Fibroblast of pulmonary artery (primary cell): ENCODE measurements around the gene PTPN14.

Experiments
- DNase-seq: peaks from one replicate; pipeline ENCODE4 v3.0.0-alpha.2; 2010; ENCODE audit warnings: low read depth
- H3K4me3 ChIP-seq: replicated peaks from 2 replicates; pipeline ENCODE4 v1.5.1; 2011; ENCODE audit warnings: low read depth, mild to moderate bottlenecking, control low read depth, low read length, moderate library complexity
- TF ChIP-seq, protein P1 (sequence below): IDR thresholded peaks from 2 replicates; pipeline ENCODE4 v1.5.1; 2011; ENCODE audit warnings: mild to moderate bottlenecking, control low read depth, low read length, inconsistent platforms; ENCODE audit errors: missing control alignments

The PTPN14 gene

DNA sequence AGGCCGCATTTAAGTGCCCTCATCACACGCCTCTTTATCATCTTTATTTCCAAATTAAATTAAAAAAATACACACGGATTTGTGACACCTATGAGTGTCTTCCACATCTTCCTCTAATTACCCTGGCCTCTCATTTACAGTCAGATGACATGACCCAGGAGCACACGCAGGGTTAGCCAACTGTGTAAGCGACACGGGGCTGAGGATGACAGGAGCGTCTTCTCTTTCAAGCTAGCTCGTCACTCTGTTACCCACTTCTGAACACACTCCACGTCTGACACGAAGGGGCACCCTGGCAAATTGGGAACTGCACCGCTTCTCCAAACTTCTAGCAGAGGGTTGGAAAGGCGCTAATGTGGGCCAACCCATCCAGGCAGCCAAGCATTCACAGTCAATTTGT, 158.3 kb downstream of the PTPN14 start:
- TF ChIP-seq, protein P1, sequence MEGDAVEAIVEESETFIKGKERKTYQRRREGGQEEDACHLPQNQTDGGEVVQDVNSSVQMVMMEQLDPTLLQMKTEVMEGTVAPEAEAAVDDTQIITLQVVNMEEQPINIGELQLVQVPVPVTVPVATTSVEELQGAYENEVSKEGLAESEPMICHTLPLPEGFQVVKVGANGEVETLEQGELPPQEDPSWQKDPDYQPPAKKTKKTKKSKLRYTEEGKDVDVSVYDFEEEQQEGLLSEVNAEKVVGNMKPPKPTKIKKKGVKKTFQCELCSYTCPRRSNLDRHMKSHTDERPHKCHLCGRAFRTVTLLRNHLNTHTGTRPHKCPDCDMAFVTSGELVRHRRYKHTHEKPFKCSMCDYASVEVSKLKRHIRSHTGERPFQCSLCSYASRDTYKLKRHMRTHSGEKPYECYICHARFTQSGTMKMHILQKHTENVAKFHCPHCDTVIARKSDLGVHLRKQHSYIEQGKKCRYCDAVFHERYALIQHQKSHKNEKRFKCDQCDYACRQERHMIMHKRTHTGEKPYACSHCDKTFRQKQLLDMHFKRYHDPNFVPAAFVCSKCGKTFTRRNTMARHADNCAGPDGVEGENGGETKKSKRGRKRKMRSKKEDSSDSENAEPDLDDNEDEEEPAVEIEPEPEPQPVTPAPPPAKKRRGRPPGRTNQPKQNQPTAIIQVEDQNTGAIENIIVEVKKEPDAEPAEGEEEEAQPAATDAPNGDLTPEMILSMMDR = no peak
- no peak overlapping the region for H3K4me3 ChIP-seq
- DNase-seq = no peak

DNA sequence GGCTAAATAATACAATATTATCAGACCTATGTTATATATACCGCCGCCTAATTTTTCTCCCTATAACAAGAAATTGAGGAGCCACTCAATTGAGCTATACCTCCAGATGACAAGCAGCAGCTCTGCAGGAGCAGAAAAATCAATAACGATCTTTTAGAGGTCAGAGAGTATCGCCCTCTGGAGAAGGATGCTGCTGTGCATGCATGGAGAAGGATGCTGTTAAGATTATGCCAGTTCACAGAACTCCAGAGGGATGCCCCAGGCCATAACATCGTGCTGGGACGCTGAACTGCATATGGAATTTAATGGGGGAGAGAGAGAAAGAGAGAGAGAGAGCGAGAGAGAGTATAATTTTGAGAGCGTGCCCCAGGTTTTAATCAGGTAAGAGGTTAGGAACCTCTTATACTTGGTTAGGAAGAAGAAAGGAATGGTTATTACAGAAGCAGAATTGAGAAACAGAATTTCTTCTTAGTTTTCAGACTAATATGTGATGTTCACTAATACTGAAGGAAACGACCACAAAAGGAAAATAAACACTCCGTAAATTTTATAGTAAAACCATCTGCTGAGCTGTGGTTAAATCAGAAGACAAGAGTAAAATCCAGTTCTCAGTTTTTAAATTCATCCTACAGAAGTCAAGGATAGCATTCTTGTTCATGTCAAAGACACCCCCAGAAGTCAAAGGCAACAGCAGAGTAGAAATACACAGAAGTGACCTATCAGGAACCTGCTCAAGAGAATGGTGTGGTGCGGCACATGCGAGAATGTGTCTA, 159.3 kb downstream of the PTPN14 start:
- TF ChIP-seq, protein P1 = no peak
- no peak overlapping the region for H3K4me3 ChIP-seq
- no peak for DNase-seq

DNA sequence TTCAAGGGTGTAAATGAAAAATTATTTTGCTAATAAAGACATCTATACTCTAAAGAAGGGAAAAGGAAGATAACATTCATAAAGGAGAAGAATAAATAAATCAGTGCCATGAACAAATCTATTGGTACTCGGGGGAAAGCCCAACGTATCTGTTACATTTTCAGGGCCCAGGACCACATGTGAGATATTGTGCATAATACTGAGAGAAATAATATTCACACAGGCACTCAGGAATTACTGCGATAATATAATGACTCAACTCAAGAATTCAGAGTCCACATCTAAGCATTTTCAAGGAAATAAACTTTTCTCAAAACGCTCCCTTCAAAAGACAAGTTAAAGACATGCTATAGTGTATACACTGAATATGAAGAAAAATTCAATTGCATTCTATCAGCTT, 161.7 kb downstream of the PTPN14 start:
- DNase-seq = no peak
- no peak overlapping the region for H3K4me3 ChIP-seq
- TF ChIP-seq, protein P1 = no peak

DNA sequence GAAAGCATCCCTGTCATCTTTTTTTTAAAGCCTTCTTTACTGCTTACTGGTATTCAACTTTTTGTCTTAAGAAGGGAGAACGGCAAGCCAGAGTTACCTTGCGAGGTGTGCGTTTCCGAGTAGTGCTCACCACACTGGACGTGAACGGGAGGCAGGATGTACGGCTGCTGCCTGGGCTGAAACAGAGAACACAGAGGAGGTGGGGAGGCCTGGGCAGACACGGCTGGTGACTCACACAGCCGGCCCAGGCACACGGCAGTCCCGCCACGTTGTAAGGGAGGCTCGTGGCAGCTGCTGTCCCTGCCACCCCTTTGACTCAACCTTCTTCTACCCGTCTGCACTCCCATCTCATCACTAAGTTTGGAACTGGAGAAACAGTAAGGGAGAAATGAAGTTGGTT, 164.7 kb downstream of the PTPN14 start:
- peak; percentile 48 for DNase-seq
- TF ChIP-seq, protein P1 = no peak
- H3K4me3 ChIP-seq = no peak overlapping the region

DNA sequence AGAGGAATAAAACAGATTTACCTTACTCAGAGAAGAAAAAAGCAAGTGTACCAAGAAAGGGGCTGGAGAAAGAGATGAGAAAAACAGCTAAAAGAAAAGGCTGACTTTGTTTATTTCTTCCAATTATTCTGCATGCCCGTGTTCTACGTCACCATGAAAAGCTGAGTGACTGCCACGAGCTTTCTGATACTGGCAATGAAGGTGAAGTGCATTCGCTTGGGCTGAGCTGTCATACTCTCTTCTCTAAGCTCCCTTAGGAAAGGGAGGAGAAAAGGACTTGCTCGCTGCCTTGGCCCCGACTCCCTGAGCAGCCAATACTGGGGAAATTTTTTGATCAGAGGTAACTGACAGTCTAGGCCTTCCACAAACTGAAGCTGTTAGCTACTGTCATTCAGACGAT, 165.1 kb downstream of the PTPN14 start:
- no peak for DNase-seq
- no peak overlapping the region for H3K4me3 ChIP-seq
- TF ChIP-seq, protein P1 = no peak

DNA sequence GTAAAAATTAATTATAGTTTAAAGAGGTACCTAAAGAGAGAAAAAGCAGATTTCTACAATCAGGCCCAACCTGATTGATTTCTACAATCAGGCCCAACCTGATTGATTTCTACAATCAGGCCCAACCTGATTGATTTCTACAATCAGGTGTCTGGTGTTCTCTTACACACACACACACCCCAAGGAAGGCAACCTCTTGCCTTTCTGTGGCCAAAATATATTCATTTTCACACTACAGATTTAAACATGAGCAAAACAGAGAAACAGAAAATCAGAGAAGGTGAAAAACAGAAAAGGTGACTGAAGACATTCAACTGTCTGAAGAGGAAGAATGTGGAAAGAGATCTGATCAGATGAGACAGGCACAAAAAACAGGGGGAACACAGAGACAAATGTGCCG, 166.0 kb downstream of the PTPN14 start:
- no peak overlapping the region for H3K4me3 ChIP-seq
- TF ChIP-seq, protein P1 = no peak
- DNase-seq = no peak

DNA sequence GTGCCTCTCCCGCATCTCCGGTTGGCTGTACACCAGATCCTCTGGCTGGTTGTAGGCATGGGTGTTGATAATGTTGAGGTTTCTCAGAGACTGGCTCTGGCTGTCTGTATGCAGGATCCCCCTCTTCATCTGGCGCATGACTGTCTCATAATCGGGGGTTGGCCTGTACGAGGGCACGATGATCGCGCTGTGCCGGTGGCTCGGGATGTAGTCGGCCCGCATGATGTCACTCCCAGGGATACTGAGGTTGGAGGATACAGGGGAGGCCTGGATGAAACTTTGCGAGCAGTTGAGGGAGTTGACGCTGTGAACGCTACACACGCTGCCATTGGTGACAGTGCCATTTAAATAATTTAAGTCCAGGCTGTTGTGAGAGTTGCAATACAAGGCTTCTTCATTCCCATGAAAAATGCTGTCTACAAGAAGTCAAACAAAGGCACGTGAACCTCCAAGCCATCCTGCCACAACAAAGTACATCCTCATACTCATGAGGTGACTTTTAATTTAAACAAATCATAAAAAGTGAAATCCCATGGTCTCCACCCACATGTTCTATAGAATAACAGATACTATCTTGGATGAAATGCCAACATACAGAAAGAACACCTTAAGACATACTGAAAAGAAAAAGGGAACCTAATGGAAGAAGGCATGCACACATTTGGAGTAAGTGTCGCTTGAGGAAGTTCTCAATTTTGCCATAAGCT, 166.9 kb downstream of the PTPN14 start:
- TF ChIP-seq, protein P1 = no peak
- no peak for DNase-seq
- H3K4me3 ChIP-seq = no peak overlapping the region
